Esophagus squamous epithelium (tissue), 5 donors: ENCODE measurements around the gene GLTP. TPM values are rescaled to one million over a fixed set of nuclear protein-coding genes. Genes with fewer than 3 reads are reported as not detected.

Source experiments
- DNase-seq: peaks from one replicate; lab custom pipeline; 2025; lab: John Stamatoyannopoulos, UW
- H3K27ac ChIP-seq, 4 donors: fragments of 200-600 bp; sonication (generic); one replicate each; pipeline ENCODE4 v1.5.1; 2016 to 2019; ENCODE audit warnings: mild to moderate bottlenecking in 1 of 4
- H3K27me3 ChIP-seq, 4 donors: fragments of 200-600 bp; sonication (generic); 1 replicate in 3 of 4; 2 replicates in 1 of 4; pipeline versions ENCODE4 v1.5.1 to v1.6.0; 2017 to 2021; ENCODE audit warnings: antibody characterized with exemption in 1 of 4
- H3K36me3 ChIP-seq, 3 donors: fragments of 200-600 bp; sonication (generic); one replicate each; pipeline ENCODE4 v1.5.1; 2016 to 2019
- H3K4me1 ChIP-seq, 3 donors: fragments of 200-600 bp; sonication (generic); one replicate each; pipeline ENCODE4 v1.5.1; 2017 to 2019
- H3K4me3 ChIP-seq, 4 donors: fragments of 200-600 bp; sonication (generic); 1 replicate in 3 of 4; 2 replicates in 1 of 4; pipeline ENCODE4 v1.5.1; 2016 to 2019; ENCODE audit warnings: mild to moderate bottlenecking in 2 of 4, moderate library complexity in 1 of 4
- H3K9me3 ChIP-seq, 3 donors: fragments of 200-600 bp; sonication (generic); one replicate each; pipeline ENCODE4 v1.5.1; 2016 to 2019
- POLR2A ChIP-seq, 4 donors: fragments of 450-650 bp; IDR thresholded peaks; one replicate each; pipeline ENCODE4 v1.6.1; 2017; ENCODE audit warnings: antibody characterized with exemption in 4 of 4, mild to moderate bottlenecking in 4 of 4, moderate library complexity in 3 of 4
- WGBS, 2 donors: methylation state at CpG; one replicate each; pipeline ENCODE4 v1.1.5; 2018; 5-methylcytosine and 5-hydroxymethylcytosine counted together
- intact Hi-C: fragments of 100-400 bp; cut with DNase I; formaldehyde crosslinking; loops from one replicate; pipeline ENCODE4 v1.15.0; 2022
- total RNA-seq, 4 donors: library from RNA; depleted of rRNA; stranded (reverse); fragments of >200 nt; gene quantifications; one replicate each; pipeline ENCODE4 v1.1.0, GENCODE V29; 2016
- TF ChIP-seq, protein P1 (sequence below), 6 experiments: fragments of 450-650 bp in 4 of 6; fragments of 200-600 bp in 2 of 6; sonication (generic) in 2 of 6; IDR thresholded peaks; one replicate each; pipeline ENCODE4 v1.5.1; 2016 to 2019; ENCODE audit warnings: antibody characterized with exemption in 6 of 6, mild to moderate bottlenecking in 4 of 6, moderate library complexity in 4 of 6
- donor health status: DM: yes; HTN: yes; CAD: no.

The GLTP gene
- total RNA-seq, 4 donors from 2014 or later: 315 to 901 (median 457) TPM

- WGBS, 2 donors: 71 to 78% methylated on average over 3 of the region's 7 CpGs
- H3K9me3 ChIP-seq: no peaks in the 10 kb centered on the region
- TF ChIP-seq POLR2A (IDR thresholded peaks at IDR 0.05): no peak
- TF ChIP-seq, protein P1, sequence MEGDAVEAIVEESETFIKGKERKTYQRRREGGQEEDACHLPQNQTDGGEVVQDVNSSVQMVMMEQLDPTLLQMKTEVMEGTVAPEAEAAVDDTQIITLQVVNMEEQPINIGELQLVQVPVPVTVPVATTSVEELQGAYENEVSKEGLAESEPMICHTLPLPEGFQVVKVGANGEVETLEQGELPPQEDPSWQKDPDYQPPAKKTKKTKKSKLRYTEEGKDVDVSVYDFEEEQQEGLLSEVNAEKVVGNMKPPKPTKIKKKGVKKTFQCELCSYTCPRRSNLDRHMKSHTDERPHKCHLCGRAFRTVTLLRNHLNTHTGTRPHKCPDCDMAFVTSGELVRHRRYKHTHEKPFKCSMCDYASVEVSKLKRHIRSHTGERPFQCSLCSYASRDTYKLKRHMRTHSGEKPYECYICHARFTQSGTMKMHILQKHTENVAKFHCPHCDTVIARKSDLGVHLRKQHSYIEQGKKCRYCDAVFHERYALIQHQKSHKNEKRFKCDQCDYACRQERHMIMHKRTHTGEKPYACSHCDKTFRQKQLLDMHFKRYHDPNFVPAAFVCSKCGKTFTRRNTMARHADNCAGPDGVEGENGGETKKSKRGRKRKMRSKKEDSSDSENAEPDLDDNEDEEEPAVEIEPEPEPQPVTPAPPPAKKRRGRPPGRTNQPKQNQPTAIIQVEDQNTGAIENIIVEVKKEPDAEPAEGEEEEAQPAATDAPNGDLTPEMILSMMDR (IDR thresholded peaks at IDR 0.05): no peak
- intact Hi-C loops: no loop called here
- H3K4me3 ChIP-seq: no peak overlapping the region
- no peak for DNase-seq
- no peak overlapping the region for H3K27ac ChIP-seq
- peaks cover 10 to 44% (median 22%) of the 10 kb centered on the region in 3 donors for H3K4me1 ChIP-seq
- peaks cover 0 to 26% (median 0%) of the 10 kb centered on the region in 3 donors for H3K36me3 ChIP-seq
- peaks cover 0 to 7% (median 0%) of the 10 kb centered on the region in 4 donors for H3K27me3 ChIP-seq
Observed at GRCh38 chr12:109816870-109817269, 63.5 kb downstream of the GLTP start.

DNA sequence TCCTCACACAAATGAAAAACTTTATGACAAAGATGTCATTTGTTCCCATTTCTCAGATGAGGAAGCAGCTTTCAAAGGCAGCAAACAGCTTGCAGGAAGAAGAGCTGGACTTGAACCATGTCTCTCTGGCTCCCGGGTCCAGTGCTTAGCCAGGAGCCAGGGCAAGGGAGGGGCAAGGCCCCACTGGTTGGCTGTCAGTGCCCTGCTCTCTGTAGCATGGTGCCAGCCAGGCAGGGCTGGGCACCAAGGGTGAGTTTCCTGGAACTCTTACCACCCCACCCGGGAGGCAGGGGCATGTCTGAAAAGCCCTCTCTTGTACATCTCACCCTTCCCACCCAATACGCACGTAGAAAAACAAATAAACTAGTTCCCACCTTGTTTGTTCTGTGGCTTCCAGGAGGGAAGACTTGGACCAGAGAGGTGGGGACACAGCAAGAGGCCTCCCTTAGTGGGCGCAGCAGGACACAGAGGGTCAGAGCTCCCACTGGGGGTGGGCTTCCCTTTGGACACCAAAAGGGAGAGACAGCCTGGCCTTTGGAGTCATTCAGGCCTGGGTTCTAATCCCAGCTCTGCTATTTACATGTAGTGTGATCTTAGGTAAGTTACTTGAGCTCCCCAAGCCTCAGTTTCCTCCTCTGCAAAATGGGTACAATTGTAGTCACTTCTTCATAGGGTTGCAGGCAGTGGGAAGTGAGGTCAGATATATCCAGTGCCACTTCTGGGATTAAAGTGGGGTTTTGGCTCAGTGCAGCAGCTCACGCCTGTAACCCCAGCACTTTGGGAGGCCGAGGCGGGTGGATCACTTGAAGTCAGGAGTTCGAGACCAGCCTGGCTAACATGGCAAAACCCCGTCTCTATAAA, 64.4 kb downstream of the GLTP start:
- no peak overlapping the region for H3K4me3 ChIP-seq
- no peaks in the 10 kb centered on the region for H3K9me3 ChIP-seq
- H3K27me3 ChIP-seq: peaks cover 0 to 7% (median 0%) of the 10 kb centered on the region in 4 donors
- DNase-seq: no peak
- H3K4me1 ChIP-seq: peaks cover 6 to 35% (median 13%) of the 10 kb centered on the region in 3 donors
- no peak for TF ChIP-seq POLR2A (IDR thresholded peaks at IDR 0.05)
- TF ChIP-seq, protein P1 (IDR thresholded peaks at IDR 0.05): no peak
- intact Hi-C loops: no loop called here
- peak overlapping the region in 1 of 4 donors; percentile 21 for H3K27ac ChIP-seq
- H3K36me3 ChIP-seq: peaks cover 0 to 29% (median 0%) of the 10 kb centered on the region in 3 donors
- WGBS, 2 donors: 73 to 75% methylated on average over 6 to 8 of the region's 10 CpGs

DNA sequence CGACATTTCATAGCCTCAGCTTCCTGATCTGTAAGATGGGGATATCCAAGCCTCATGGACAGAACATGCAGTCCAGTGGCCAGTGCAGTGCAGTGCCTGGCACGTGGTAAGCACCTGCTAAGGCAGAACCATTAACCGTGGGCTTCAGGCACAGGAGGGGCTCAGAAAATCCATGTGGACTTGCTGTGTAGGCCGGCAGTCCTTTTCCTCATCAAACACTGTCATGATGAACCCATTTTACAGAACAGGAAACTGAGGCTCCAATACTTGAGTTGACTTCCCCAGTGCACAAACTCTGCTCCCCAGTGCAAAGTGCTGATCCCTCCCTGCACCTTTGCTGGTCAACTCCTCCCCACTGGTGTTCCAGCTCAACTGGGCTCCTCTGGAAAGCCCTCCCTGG, 65.1 kb downstream of the GLTP start:
- H3K4me1 ChIP-seq: peaks cover 6 to 27% (median 8%) of the 10 kb centered on the region in 3 donors
- TF ChIP-seq, protein P1 (IDR thresholded peaks at IDR 0.05): no peak
- TF ChIP-seq POLR2A (IDR thresholded peaks at IDR 0.05): no peak
- 93% methylated on average over 2 of the region's 4 CpGs; no CpG with 5 or more reads in 1 of the 2 donors for WGBS, 2 donors
- peaks cover 0 to 29% (median 0%) of the 10 kb centered on the region in 3 donors for H3K36me3 ChIP-seq
- intact Hi-C loops: no loop called here
- no peaks in the 10 kb centered on the region for H3K9me3 ChIP-seq
- H3K4me3 ChIP-seq: no peak overlapping the region
- DNase-seq: no peak
- peaks cover 0 to 3% (median 0%) of the 10 kb centered on the region in 4 donors for H3K27me3 ChIP-seq
- no peak overlapping the region for H3K27ac ChIP-seq

GRCh38 chr12:109814600-109815150, 65.7 kb downstream of the GLTP start:
- WGBS, 2 donors: 86% methylated on average over 16 of the region's 20 CpGs; no CpG with 5 or more reads in 1 of the 2 donors
- H3K9me3 ChIP-seq: no peaks in the 10 kb centered on the region
- H3K4me1 ChIP-seq: peaks cover 6 to 22% (median 8%) of the 10 kb centered on the region in 3 donors

More at GRCh38 chr12:109814600-109815150, 65.7 kb downstream of the GLTP start:
- DNase-seq: no peak
- peaks cover 0 to 29% (median 0%) of the 10 kb centered on the region in 3 donors for H3K36me3 ChIP-seq
- peaks cover 0 to 3% (median 0%) of the 10 kb centered on the region in 4 donors for H3K27me3 ChIP-seq
- TF ChIP-seq POLR2A (IDR thresholded peaks at IDR 0.05): no peak
- TF ChIP-seq, protein P1 (IDR thresholded peaks at IDR 0.05): no peak
- H3K4me3 ChIP-seq: no peak overlapping the region
- intact Hi-C loops: no loop called here
- H3K27ac ChIP-seq: no peak overlapping the region
